HG02981 (cell line): ENCODE data around the gene FKBP10.
"Not testable (repeated sequence)": the region's sequence is repeated elsewhere in the genome, so short reads cannot be mapped to it uniquely, and the experiment has no call there.

Experiments used
- ATAC-seq: cut with Tn5 transposase; IDR thresholded peaks from one replicate; pipeline ENCODE4 v1.9.1; 2021; ENCODE audit warnings: mild to moderate bottlenecking, moderate library complexity; ENCODE audit not compliant: unreplicated experiment

The FKBP10 gene

GRCh38 chr17:41812381-41813151, at the start of gene FKBP10:
TSS of gene FKBP10 (plus strand) at chr17:41813004. CDS start at chr17:41813035, 31 bp downstream.
- ATAC-seq: no peak

GRCh38 chr17:41763327-41763726, 49.5 kb upstream of the FKBP10 start:
- ATAC-seq: no peak

GRCh38 chr17:41766135-41766534, 46.7 kb upstream of the FKBP10 start:
- ATAC-seq: no peak

GRCh38 chr17:41767324-41768042, 45.3 kb upstream of the FKBP10 start:
- no peak for ATAC-seq

GRCh38 chr17:41768682-41769288, 44.0 kb upstream of the FKBP10 start:
- ATAC-seq: no peak

GRCh38 chr17:41769346-41769862, 43.4 kb upstream of the FKBP10 start:
- no peak for ATAC-seq

- ATAC-seq: no peak
These were observed 42.8 kb upstream of the FKBP10 start for GRCh38 chr17:41769985-41770384.

- no peak for ATAC-seq
These were observed 41.2 kb upstream of the FKBP10 start for GRCh38 chr17:41771389-41772206.

GRCh38 chr17:41772218-41772585, 40.6 kb upstream of the FKBP10 start:
- ATAC-seq: no peak

GRCh38 chr17:41772586-41773189, 40.1 kb upstream of the FKBP10 start:
- ATAC-seq: no peak

GRCh38 chr17:41773190-41773588, 39.6 kb upstream of the FKBP10 start:
- ATAC-seq: no peak

GRCh38 chr17:41773731-41774193, 39.0 kb upstream of the FKBP10 start:
- no peak for ATAC-seq

- ATAC-seq: no peak
These were observed 37.2 kb upstream of the FKBP10 start for GRCh38 chr17:41775394-41776226.

GRCh38 chr17:41776262-41776900, 36.4 kb upstream of the FKBP10 start:
- ATAC-seq: not testable (repeated sequence)

- ATAC-seq: no peak
These were observed 35.6 kb upstream of the FKBP10 start for GRCh38 chr17:41777157-41777573.

- ATAC-seq: no peak
These were observed 35.1 kb upstream of the FKBP10 start for GRCh38 chr17:41777574-41778188.

GRCh38 chr17:41779954-41780353, 32.9 kb upstream of the FKBP10 start:
- ATAC-seq: no peak

- no peak for ATAC-seq
These were observed 31.2 kb upstream of the FKBP10 start for GRCh38 chr17:41781404-41782110.
